SK-N-SH (cell line): ENCODE data around the gene MBLAC1. TPM values are rescaled to one million over a fixed set of nuclear protein-coding genes. Genes with fewer than 3 reads are reported as not detected.

Experiments used
- CTCF ChIA-PET: fragments of 300-600, 350-600 bp; formaldehyde crosslinking; extraction: SDS; loops from one replicate; lab custom pipeline; 2021; lab: Yijun Ruan, JAX
- POLR2A ChIA-PET: fragments of 350-600 bp; sonication (Branson Sonifier 250); formaldehyde crosslinking; extraction: SDS; loops from one replicate; lab custom pipeline; 2020; ENCODE audit warnings: antibody characterized with exemption, inconsistent platforms; lab: Yijun Ruan, JAX
- DNase-seq: peaks from one replicate; pipeline ENCODE4 v3.0.0; 2012
- H2AFZ ChIP-seq: fragments of 200-600 bp; sonication (generic); 2 replicates; pipeline ENCODE4 v1.8.1; 2016; ENCODE audit warnings: antibody characterized with exemption, mild to moderate bottlenecking, low read depth
- H3F3A ChIP-seq: fragments of 200-600 bp; sonication (generic); replicated peaks from 2 replicates; pipeline ENCODE3; 2016; ENCODE audit warnings: antibody characterized with exemption, mild to moderate bottlenecking; ENCODE audit not compliant: insufficient read depth
- H3K27ac ChIP-seq, 2 experiments: fragments of 200-500 bp in 1 of 2; fragments of 200-600 bp in 1 of 2; sonication (Bioruptor generic) in 1 of 2; sonication (generic), shearing (Covaris generic) in 1 of 2; 2 replicates each; pipeline versions ENCODE4 v1.5.1 to v1.6.1; 2014 to 2016; ENCODE audit warnings: low read depth in 2 of 2, inconsistent platforms in 1 of 2, low read length in 1 of 2, mild to moderate bottlenecking in 1 of 2, mixed read lengths in 1 of 2
- H3K27me3 ChIP-seq: fragments of 200-600 bp; sonication (generic), shearing (Covaris generic); 2 replicates; pipeline ENCODE4 v1.6.1; 2016; ENCODE audit warnings: mixed run types; ENCODE audit not compliant: insufficient read depth
- H3K36me3 ChIP-seq, 2 experiments: fragments of 200-500 bp in 1 of 2; fragments of 200-600 bp in 1 of 2; sonication (Bioruptor generic) in 1 of 2; sonication (generic) in 1 of 2; replicated peaks in 1 of 2; 2 replicates each; pipeline versions ENCODE3 to v1.5.1; 2014 to 2016; ENCODE audit warnings: low read length in 1 of 2, mild to moderate bottlenecking in 1 of 2; ENCODE audit not compliant: insufficient read depth in 2 of 2, control insufficient read depth in 1 of 2
- H3K4me1 ChIP-seq, 2 experiments: fragments of 200-500 bp in 1 of 2; fragments of 200-600 bp in 1 of 2; sonication (Bioruptor generic) in 1 of 2; sonication (generic), shearing (Covaris generic) in 1 of 2; 2 replicates each; pipeline versions ENCODE4 v1.5.1 to v1.6.1; 2014 to 2016; ENCODE audit warnings: low read depth in 1 of 2, low read length in 1 of 2, mixed run types in 1 of 2; ENCODE audit not compliant: insufficient read depth in 2 of 2, control insufficient read depth in 1 of 2
- H3K4me2 ChIP-seq: fragments of 200-600 bp; sonication (generic), shearing (Covaris generic); 2 replicates; pipeline ENCODE4 v1.6.1; 2017; ENCODE audit warnings: mixed run types
- H3K4me3 ChIP-seq, 2 experiments: fragments of 200-500 bp in 1 of 2; fragments of 200-600 bp in 1 of 2; sonication (Bioruptor generic) in 1 of 2; sonication (generic), shearing (Covaris generic) in 1 of 2; 2 replicates each; pipeline versions ENCODE4 v1.5.1 to v1.8.1; 2014 to 2016; ENCODE audit warnings: low read depth in 2 of 2, inconsistent platforms in 1 of 2, low read length in 1 of 2, mild to moderate bottlenecking in 1 of 2, mixed read lengths in 1 of 2, moderate library complexity in 1 of 2
- H3K79me2 ChIP-seq: fragments of 200-600 bp; sonication (generic); 2 replicates; pipeline ENCODE4 v1.8.1; 2017; ENCODE audit warnings: mild to moderate bottlenecking; ENCODE audit not compliant: insufficient read depth
- H3K9ac ChIP-seq: fragments of 200-600 bp; sonication (generic); 2 replicates; pipeline ENCODE4 v1.6.1; 2017; ENCODE audit warnings: mixed run types
- H3K9me2 ChIP-seq: fragments of 200-600 bp; sonication (generic); 2 replicates; pipeline ENCODE4 v1.6.1; 2017; ENCODE audit warnings: mixed run types
- H3K9me3 ChIP-seq: fragments of 200-600 bp; sonication (generic); 2 replicates; pipeline ENCODE4 v1.6.1; 2017; ENCODE audit warnings: mixed run types, mild to moderate bottlenecking, moderate library complexity
- H4K20me1 ChIP-seq: fragments of 200-600 bp; sonication (generic); 2 replicates; pipeline ENCODE4 v1.6.1; 2017; ENCODE audit warnings: mild to moderate bottlenecking, mixed run types; ENCODE audit not compliant: insufficient read depth
- CHD2 ChIP-seq: fragments of 150-350 bp; IDR thresholded peaks from 2 replicates; pipeline ENCODE4 v1.6.1; 2018; ENCODE audit warnings: low read length; ENCODE audit not compliant: partially characterized antibody
- ELF1 ChIP-seq: IDR thresholded peaks from 2 replicates; pipeline ENCODE4 v1.4.0; 2012
- EP300 ChIP-seq, 2 experiments: IDR thresholded peaks; 2 replicates each; pipeline versions ENCODE4 v1.4.0 to v1.6.1; 2012; ENCODE audit warnings: borderline replicate concordance in 1 of 2, low read depth in 1 of 2, low read length in 1 of 2
- GABPA ChIP-seq: IDR thresholded peaks from 2 replicates; pipeline ENCODE4 v1.4.0; 2012; ENCODE audit warnings: low read depth, mild to moderate bottlenecking
- IRF3 ChIP-seq: fragments of 150-350 bp; IDR thresholded peaks from 2 replicates; pipeline ENCODE4 v1.6.1; 2016; ENCODE audit warnings: mild to moderate bottlenecking, low read depth, low read length
- MAX ChIP-seq: IDR thresholded peaks from 2 replicates; pipeline ENCODE4 v1.4.0; 2012; ENCODE audit warnings: low read depth
- MXI1 ChIP-seq: IDR thresholded peaks from 2 replicates; pipeline ENCODE4 v1.6.1; 2012; ENCODE audit warnings: mild to moderate bottlenecking, low read depth, low read length, improper control_type of control experiment
- PBX3 ChIP-seq: IDR thresholded peaks from 2 replicates; pipeline ENCODE4; 2012
- POLR2AphosphoS5 ChIP-seq: IDR thresholded peaks from 2 replicates; pipeline ENCODE4 v1.6.1; 2012; ENCODE audit warnings: low read depth, low read length
- REST ChIP-seq: IDR thresholded peaks from 2 replicates; pipeline ENCODE4 v1.6.1; 2012; ENCODE audit warnings: mild to moderate bottlenecking, low read depth, low read length, moderate library complexity
- RFX5 ChIP-seq: IDR thresholded peaks from 2 replicates; pipeline ENCODE4 v1.6.1; 2012; ENCODE audit warnings: mild to moderate bottlenecking, improper control_type of control experiment, low read length
- RXRA ChIP-seq: IDR thresholded peaks from 2 replicates; pipeline ENCODE4 v1.4.0; 2012; ENCODE audit warnings: low read depth, mild to moderate bottlenecking, borderline replicate concordance
- SIN3A ChIP-seq: IDR thresholded peaks from 2 replicates; pipeline ENCODE4 v1.6.1; 2012; ENCODE audit warnings: low read depth, mild to moderate bottlenecking, low read length, moderate library complexity, borderline replicate concordance
- TAF1 ChIP-seq: IDR thresholded peaks from 2 replicates; pipeline ENCODE4 v1.6.1; 2012; ENCODE audit warnings: low read depth, mild to moderate bottlenecking, low read length, moderate library complexity, borderline replicate concordance
- TCF12 ChIP-seq: IDR thresholded peaks from 2 replicates; pipeline ENCODE4 v1.4.0; 2012
- YY1 ChIP-seq: IDR thresholded peaks from 2 replicates; pipeline ENCODE4 v1.4.0; 2012; ENCODE audit warnings: low read depth, mild to moderate bottlenecking
- WGBS: methylation state at CpG from one replicate; pipeline ENCODE4 v1.1.6; 2017; ENCODE audit warnings: low lambda C conversion rate; 5-methylcytosine and 5-hydroxymethylcytosine counted together
- polyA plus RNA-seq, 3 experiments: library from polyadenylated mRNA; depleted of rRNA; stranded (reverse); fragments of >200 nt; gene quantifications; 2 replicates each; pipeline ENCODE4 v1.2.3, GENCODE V29; 2012

Gene MBLAC1
- polyA plus RNA-seq (2012; rRNA removed): 2.5 and 4.4 TPM in 2 replicates
- 2.1 and 3.3 TPM in 2 replicates for polyA plus RNA-seq (2012; cell fraction: cytosol; rRNA removed)
- polyA plus RNA-seq (2012; cell fraction: nucleus; rRNA removed): 4.8 and 7.9 TPM in 2 replicates

GRCh38 chr7:100126931-100127865, at the start of gene MBLAC1:
Gene MBLAC1 (plus strand): TSS chr7:100126967. CDS start chr7:100127396, 429 bp downstream.
- H3K79me2 ChIP-seq: peaks cover 37% of the 10 kb centered on the region
- no peaks in the 10 kb centered on the region for H4K20me1 ChIP-seq
- peak within 1 kb of the TSS; percentile 96 to 97 for H3K27ac ChIP-seq
- CTCF ChIA-PET: interaction anchor here (0.9 to 13.6 kb wide), 7 partner anchors 12 to 149 kb away, joined by 3 to 262 read pairs (median 4); partner anchors contain the start of genes AP4M1, MCM7 and PVRIG
- no peaks in the 10 kb centered on the region for H3K9me2 ChIP-seq
- POLR2A ChIA-PET: interaction anchor here (1.0 to 5.3 kb wide), 4 partner anchors 22 to 26 kb away, joined by 3 to 70 read pairs (median 12); partner anchors contain the start of genes AP4M1, LAMTOR4 and MCM7
- peak within 1 kb of the TSS; percentile 65 to 84 for H3K4me3 ChIP-seq
- peak within 1 kb of the TSS; percentile 90 for H3K4me2 ChIP-seq
- peak; percentile 91 for TF ChIP-seq CHD2
- peak; percentile 93 for TF ChIP-seq YY1
- TF ChIP-seq SIN3A: peak; percentile 59; the same call in 1 of the 2 replicates
- 0 out of 2 replicates have a peak, but pooled peaks have one; percentile 48 for TF ChIP-seq REST
- peak; percentile 98 for TF ChIP-seq POLR2AphosphoS5
- peak; percentile 74 for TF ChIP-seq MXI1
- peak in 1 of 2 experiments; percentile 51; a peak in 1 of 4 replicates for TF ChIP-seq EP300 (IDR thresholded peaks at IDR 0.05; ENCODE audit: borderline replicate concordance in 1 of 2, low read depth in 1 of 2, low read length in 1 of 2)
- TF ChIP-seq TAF1: peak; percentile 86
- no peak for TF ChIP-seq RFX5
- TF ChIP-seq ELF1: 0 out of 2 replicates have a peak, but pooled peaks have one; percentile 15
- peak; percentile 84 for TF ChIP-seq MAX
- TF ChIP-seq RXRA: no peak
- TF ChIP-seq GABPA: peak; percentile 50; the same call in 1 of the 2 replicates
- TF ChIP-seq IRF3: no peak
- peak; percentile 58; the same call in 1 of the 2 replicates for TF ChIP-seq PBX3
- peak; percentile 50; the same call in 1 of the 2 replicates for TF ChIP-seq TCF12
- TF ChIP-seq, all 33 proteins: peak for 13
- H3K4me1 ChIP-seq: peaks cover 6 to 20% of the 10 kb centered on the region in 2 experiments; a peak in 2 of 4 replicates
- peak within 1 kb of the TSS; percentile 84 for H2AFZ ChIP-seq
- no peaks in the 10 kb centered on the region for H3K27me3 ChIP-seq
- H3K36me3 ChIP-seq: peaks cover 13 to 22% of the 10 kb centered on the region in 2 experiments
- H3K9me3 ChIP-seq: no peaks in the 10 kb centered on the region
- 1% methylated on average over 38 of the region's 85 CpGs for WGBS
- peak; percentile 99 for DNase-seq
- H3K9ac ChIP-seq: peak within 1 kb of the TSS; percentile 88
- H3F3A ChIP-seq: peaks cover 49% of the 10 kb centered on the region
